K562 treated with DMSO at 1 percent for 24 hours (cell line): ENCODE results near the gene SPIN3. TPM values are rescaled to one million over a fixed set of nuclear protein-coding genes. Genes with fewer than 3 reads are reported as not detected.

ENCODE experiments used
- total RNA-seq: library from RNA; unstranded; fragments of 300-600 nt; gene quantifications from 2 replicates; pipeline ENCODE4 v1.2.3, GENCODE V29; 2022; ENCODE audit warnings: low read depth; ENCODE audit not compliant: insufficient read depth

Gene SPIN3
- 3.2 and 5.4 TPM in 2 replicates for total RNA-seq

GRCh38 chrX:56995271-56995994 lies at the start of gene SPIN3:
SPIN3 (minus strand) TSS chrX:56995541; CDS start chrX:56994947, 594 bp downstream.

Other genes with a start within 250 kb of the SPIN3 start
- gene SPIN2B, start 126.0 kb upstream of the SPIN3 start, total RNA-seq = 12.3 and 12.9 TPM in 2 replicates
- 0.16 TPM in 1 of 2 replicates, not detected in the other for gene SPIN2A, start 141.9 kb upstream of the SPIN3 start, total RNA-seq